Central memory CD8-positive, alpha-beta T cell (primary cell): ENCODE data around the gene HECW1.

ENCODE experiments used
- ATAC-seq: fragments of 150-1000 bp; cut with Tn5 transposase; replicated peaks from 2 replicates; pipeline ENCODE4 v1.10.0; 2022; ENCODE audit warnings: mild to moderate bottlenecking, moderate FRiP score, moderate number of reproducible peaks; ENCODE audit not compliant: poor library complexity, severe bottlenecking; ENCODE audit errors: extremely low read depth
- DNase-seq, 2 donors: peaks; one replicate each; pipeline ENCODE4 v3.0.0; 2021; ENCODE audit warnings: low spot score in 2 of 2
- H3K27ac Mint-ChIP-seq: one replicate; pipeline ENCODE4 v1.8.0; 2022; ENCODE audit warnings: low read depth, mild to moderate bottlenecking, moderate library complexity, mixed read lengths
- H3K27me3 Mint-ChIP-seq: one replicate; pipeline ENCODE4 v1.8.0; 2022; ENCODE audit warnings: mixed read lengths
- H3K36me3 Mint-ChIP-seq: one replicate; pipeline ENCODE4 v1.8.0; 2022; ENCODE audit warnings: mild to moderate bottlenecking, moderate library complexity, mixed read lengths; ENCODE audit not compliant: insufficient read depth
- H3K4me1 Mint-ChIP-seq: one replicate; pipeline ENCODE4 v1.8.0; 2022; ENCODE audit warnings: mixed read lengths
- H3K4me3 Mint-ChIP-seq: one replicate; pipeline ENCODE4 v1.8.0; 2022; ENCODE audit warnings: mild to moderate bottlenecking, moderate library complexity, mixed read lengths
- H3K9me3 Mint-ChIP-seq: one replicate; pipeline ENCODE4 v1.8.0; 2022; ENCODE audit warnings: mixed read lengths

HECW1 gene

DNA sequence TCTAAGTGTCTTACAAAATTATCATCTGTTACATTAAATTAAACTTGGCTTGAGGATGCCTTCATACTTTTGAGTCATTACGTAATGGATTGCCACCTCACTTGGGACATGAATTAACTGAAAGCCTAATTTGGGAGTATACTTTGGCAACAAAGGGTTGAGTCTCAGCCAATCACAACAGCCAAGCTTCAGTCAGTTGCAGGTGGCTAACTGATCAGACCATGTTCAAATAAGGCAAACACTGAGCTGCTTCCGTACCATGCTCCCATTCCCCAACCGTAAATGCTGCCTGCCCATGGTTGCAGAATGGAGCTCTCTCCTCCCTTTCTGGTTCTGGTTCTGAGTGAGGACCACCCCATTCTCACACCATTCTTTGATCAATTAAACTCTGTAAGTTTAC is 377.6 kb downstream of the HECW1 start:
- ATAC-seq (no peak), DNase-seq (no peak)
- Mint-ChIP-seq H3K4me1 (no peaks in the 10 kb centered on the region), H3K27ac (no peak overlapping the region), H3K36me3 (no peaks in the 10 kb centered on the region), H3K4me3 (no peak overlapping the region), H3K9me3 (no peaks in the 10 kb centered on the region), H3K27me3 (no peaks in the 10 kb centered on the region)

DNA sequence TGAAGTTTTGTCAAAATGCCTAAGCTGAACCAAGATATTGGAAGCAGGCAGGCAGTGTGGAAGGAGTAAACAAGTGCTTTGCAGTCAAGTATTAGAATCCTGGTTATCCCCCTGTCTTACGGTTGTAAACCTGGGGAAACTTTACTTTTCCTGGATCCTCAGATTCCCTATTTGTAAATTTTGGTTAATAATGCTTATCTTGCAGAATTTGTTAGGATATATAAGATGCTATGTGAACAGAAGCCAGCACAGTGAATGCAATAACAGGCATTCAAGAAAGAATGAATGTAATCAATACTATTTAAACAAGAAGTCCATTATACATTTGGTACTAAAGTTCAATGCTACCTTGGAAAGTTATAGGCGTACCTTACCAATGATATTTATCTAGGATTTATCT is 378.7 kb downstream of the HECW1 start:
- H3K36me3 Mint-ChIP-seq = no peaks in the 10 kb centered on the region
- H3K4me3 Mint-ChIP-seq = no peak overlapping the region
- ATAC-seq (no peak), DNase-seq (no peak)
- H3K27ac Mint-ChIP-seq = no peak overlapping the region
- H3K9me3 Mint-ChIP-seq = no peaks in the 10 kb centered on the region
- H3K27me3 Mint-ChIP-seq = no peaks in the 10 kb centered on the region
- H3K4me1 Mint-ChIP-seq = no peaks in the 10 kb centered on the region

DNA sequence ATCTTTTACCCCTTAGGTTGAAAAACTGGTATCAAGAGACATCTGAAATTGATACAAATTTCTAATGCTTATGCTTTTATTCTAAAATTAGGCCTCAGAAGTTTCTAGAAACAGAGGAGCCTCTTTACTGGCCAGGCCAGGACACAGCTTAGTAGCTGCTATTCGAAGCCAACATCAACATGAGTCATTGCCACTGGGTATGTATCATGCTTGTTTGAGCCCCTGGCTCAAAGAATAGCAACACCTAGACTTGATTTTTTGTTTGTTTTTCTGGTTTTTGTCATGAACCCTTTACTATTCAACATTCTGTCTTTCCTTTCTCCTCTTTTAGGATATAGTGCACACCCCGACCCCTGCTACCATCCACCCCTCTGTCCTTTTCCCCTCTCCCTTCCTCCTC is 379.5 kb downstream of the HECW1 start:
- ATAC-seq (no peak), DNase-seq (no peak)
- Mint-ChIP-seq H3K4me1 (no peaks in the 10 kb centered on the region), H3K4me3 (no peak overlapping the region), H3K27me3 (peaks cover 5% of the 10 kb centered on the region), H3K36me3 (no peaks in the 10 kb centered on the region), H3K27ac (no peak overlapping the region), H3K9me3 (no peaks in the 10 kb centered on the region)

DNA sequence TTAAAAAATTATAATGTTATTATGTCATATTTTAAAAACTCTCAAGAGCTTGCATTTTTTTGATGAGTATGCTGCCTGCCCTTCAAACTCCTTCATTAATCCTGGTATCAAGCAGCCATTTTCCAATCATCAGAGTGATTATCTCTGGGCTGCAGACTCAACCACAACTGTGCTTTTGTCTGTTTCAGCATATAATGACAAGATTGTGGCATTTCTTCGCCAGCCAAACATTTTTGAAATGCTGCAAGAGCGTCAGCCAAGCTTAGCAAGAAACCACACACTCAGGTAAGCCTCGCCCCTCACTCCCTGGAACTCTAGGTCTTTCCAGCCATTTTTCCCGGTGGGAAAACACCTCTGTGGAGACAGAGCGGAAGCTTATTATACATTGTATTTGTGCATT is 380.4 kb downstream of the HECW1 start:
- H3K27me3 Mint-ChIP-seq = peaks cover 14% of the 10 kb centered on the region
- H3K4me1 Mint-ChIP-seq = no peaks in the 10 kb centered on the region
- DNase-seq (no peak), ATAC-seq (no peak)
- no peaks in the 10 kb centered on the region for H3K36me3 Mint-ChIP-seq
- no peak overlapping the region for H3K27ac Mint-ChIP-seq
- H3K9me3 Mint-ChIP-seq = no peaks in the 10 kb centered on the region
- H3K4me3 Mint-ChIP-seq = no peak overlapping the region

DNA sequence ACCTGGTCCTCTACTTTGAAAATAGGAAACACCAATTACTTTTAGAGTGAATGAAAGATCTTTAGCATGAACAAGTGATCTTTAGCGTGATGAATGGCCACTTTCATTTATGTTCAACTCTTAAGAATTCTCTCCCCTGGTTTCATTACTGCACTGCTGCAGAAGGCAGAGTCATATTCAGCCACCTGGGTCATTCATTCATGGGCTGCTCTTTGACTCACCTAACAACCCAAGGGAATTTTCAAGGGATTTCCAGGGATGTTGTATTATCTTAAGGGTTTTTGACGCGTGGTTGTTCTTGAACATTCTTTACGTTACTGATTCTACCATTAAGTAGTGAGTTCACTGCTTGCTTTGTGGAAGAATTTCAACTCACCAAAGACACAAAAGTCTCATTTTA is 383.1 kb downstream of the HECW1 start:
- Mint-ChIP-seq H3K27me3 (peaks cover 19% of the 10 kb centered on the region), H3K36me3 (no peaks in the 10 kb centered on the region), H3K27ac (no peak overlapping the region), H3K9me3 (no peaks in the 10 kb centered on the region), H3K4me3 (no peak overlapping the region), H3K4me1 (no peaks in the 10 kb centered on the region)
- ATAC-seq = no peak
- DNase-seq = no peak

DNA sequence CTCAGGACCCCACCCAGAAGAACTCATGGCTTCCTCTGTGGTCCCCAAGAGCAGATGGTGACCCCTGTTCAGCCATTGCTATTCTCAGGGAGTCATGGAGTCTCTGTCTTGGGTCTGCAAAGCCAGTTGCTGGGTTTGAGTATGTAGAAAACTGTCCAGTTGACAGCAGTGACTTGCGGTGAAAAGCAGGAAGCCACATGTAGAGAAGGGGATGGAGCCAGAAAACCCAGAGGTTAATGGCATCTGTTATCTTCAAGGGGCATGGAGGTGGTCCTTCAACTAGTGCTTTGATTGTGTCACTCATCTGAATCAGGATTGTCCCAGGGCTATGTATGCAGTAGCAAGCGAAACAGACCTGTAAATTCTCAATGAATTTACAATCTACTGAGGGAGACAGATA is 384.1 kb downstream of the HECW1 start:
- no peaks in the 10 kb centered on the region for H3K36me3 Mint-ChIP-seq
- peaks cover 19% of the 10 kb centered on the region for H3K27me3 Mint-ChIP-seq
- no peaks in the 10 kb centered on the region for H3K4me1 Mint-ChIP-seq
- DNase-seq = no peak
- no peaks in the 10 kb centered on the region for H3K9me3 Mint-ChIP-seq
- no peak overlapping the region for H3K27ac Mint-ChIP-seq
- H3K4me3 Mint-ChIP-seq = no peak overlapping the region
- no peak for ATAC-seq

DNA sequence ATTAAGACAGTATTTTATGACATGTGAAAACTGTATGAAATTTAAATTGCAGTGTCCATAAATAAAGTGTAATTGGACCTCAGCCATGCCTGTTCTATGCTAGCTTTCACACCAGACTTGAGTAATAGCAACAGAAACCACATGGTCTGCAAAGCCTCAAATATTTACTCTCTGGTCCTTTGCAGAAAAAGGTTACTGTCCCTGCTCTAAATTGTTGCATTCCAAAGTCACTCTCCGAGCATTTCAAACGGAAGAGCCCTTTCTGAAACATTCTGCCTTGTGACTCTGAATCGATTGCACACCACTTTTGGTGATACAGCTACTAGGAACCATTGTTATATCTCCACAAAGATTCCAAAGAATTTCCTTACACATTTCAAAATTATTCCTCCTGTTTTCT is 389.4 kb downstream of the HECW1 start:
- Mint-ChIP-seq H3K4me3 (no peak overlapping the region), H3K4me1 (no peaks in the 10 kb centered on the region), H3K36me3 (no peaks in the 10 kb centered on the region), H3K27ac (no peak overlapping the region), H3K9me3 (no peaks in the 10 kb centered on the region), H3K27me3 (peaks cover 15% of the 10 kb centered on the region)
- ATAC-seq (no peak), DNase-seq (no peak)

DNA sequence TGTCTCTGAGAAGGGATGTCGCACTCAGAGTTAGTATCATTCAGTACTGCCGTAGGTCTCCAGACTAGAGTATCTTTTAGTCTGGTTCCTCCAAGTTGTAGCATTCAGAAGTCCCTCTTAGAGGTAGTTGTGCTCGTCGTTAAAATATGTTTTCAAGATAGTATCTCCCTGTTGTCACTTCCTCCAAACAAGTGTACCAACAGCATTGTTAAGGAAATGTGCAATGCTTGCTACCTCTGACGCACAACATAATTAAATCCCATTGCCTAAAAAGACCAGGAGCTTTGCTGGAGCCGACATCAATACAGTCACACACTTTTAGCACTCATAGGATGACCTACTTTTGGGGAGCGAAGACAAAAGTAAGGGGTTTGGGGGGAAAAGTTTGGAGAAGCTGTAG is 390.5 kb downstream of the HECW1 start:
- no peak for DNase-seq
- H3K27ac Mint-ChIP-seq = no peak overlapping the region
- H3K4me1 Mint-ChIP-seq = no peaks in the 10 kb centered on the region

DNA sequence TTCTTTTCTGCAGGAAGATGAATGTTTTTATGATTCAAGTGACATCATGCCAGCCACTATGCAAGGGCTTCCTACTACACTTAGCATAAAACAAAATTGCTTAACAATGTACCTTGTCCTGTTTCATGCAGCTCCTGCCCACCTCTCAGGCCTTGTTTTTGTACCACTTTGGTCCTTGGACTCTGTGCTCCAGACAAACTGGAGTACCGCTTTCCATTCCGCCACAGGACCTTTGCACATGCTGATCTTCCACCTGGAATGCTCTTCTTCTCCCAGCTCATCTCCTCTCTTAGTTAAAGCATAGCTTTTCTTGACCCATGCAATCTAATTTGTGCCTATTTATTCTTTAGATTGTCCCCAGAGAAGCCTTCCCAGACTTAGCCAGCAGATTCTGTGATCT is 393.0 kb downstream of the HECW1 start:
- Mint-ChIP-seq H3K27me3 (no peaks in the 10 kb centered on the region), H3K27ac (no peak overlapping the region), H3K4me3 (no peak overlapping the region), H3K4me1 (no peaks in the 10 kb centered on the region), H3K9me3 (no peaks in the 10 kb centered on the region), H3K36me3 (no peaks in the 10 kb centered on the region)
- DNase-seq (no peak), ATAC-seq (no peak)

More for the DNA sequence above, 390.5 kb downstream of the HECW1 start:
- no peak for ATAC-seq
- Mint-ChIP-seq H3K9me3 (no peaks in the 10 kb centered on the region), H3K36me3 (no peaks in the 10 kb centered on the region), H3K4me3 (no peak overlapping the region), H3K27me3 (peaks cover 5% of the 10 kb centered on the region)

DNA sequence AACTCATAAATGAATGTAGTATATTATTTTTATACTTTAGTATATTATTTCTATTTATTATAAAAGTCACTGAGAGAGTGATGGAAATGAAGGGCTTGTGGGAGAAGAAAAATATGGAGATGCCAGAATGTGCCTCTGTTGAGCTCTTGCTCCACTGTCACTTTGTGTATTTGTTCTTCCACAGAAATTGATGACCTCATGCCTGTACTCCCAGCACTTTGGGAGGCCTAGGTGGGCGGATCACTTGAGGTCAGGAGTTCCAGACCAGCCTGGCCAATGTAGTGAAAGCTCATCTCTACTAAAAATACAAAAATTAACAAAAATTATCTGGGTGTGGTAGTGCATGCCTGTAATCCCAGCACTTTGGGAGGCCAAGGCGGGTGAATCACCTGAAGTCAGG is 394.0 kb downstream of the HECW1 start:
- Mint-ChIP-seq H3K27ac (no peak overlapping the region), H3K4me3 (no peak overlapping the region), H3K9me3 (no peaks in the 10 kb centered on the region), H3K4me1 (no peaks in the 10 kb centered on the region), H3K27me3 (peaks cover under 1% of the 10 kb centered on the region), H3K36me3 (no peaks in the 10 kb centered on the region)
- ATAC-seq = no peak
- DNase-seq = no peak

DNA sequence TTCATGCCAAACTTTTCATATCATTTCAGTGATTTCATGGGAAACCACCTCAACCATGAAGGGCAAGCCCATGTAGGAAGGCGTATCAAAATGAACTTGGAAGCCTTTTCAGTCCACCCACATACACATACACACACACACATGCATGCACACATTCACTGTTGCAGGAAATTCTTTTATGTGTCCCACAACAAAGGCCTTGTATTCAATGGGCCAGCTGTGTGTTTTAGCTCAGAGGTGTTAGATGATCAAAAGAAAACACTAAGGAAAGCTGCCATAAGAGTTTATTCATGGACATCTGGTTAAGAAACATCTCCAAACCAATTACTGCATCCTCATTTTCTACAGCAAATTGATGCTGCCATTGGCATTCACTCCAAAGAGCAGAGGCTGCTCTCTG is 396.0 kb downstream of the HECW1 start:
- Mint-ChIP-seq H3K4me1 (peaks cover 5% of the 10 kb centered on the region), H3K27me3 (peaks cover 13% of the 10 kb centered on the region), H3K27ac (no peak overlapping the region), H3K36me3 (no peaks in the 10 kb centered on the region), H3K9me3 (no peaks in the 10 kb centered on the region), H3K4me3 (no peak overlapping the region)
- no peak for ATAC-seq
- DNase-seq = no peak

DNA sequence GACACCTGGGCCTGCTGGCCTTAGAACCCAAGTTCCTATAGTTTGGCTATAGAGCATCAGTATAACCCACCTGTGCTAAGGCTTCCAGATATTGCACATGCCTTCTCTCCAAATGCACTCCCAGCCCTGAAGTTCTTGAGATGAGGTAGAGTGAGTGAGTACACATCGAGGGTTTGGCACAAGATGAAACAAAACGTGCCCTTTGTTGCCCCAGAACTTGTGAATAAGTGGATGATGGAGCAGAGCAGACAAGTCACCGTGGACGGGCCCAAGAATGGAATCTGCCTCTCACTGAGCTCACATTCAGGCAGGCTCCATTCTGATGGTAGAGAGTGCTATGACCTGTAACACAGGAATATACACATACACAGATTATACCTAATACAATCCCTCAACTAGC is 397.5 kb downstream of the HECW1 start:
- DNase-seq (no peak), ATAC-seq (no peak)
- Mint-ChIP-seq H3K36me3 (no peaks in the 10 kb centered on the region), H3K27ac (no peak overlapping the region), H3K4me1 (peaks cover 10% of the 10 kb centered on the region), H3K9me3 (no peaks in the 10 kb centered on the region), H3K4me3 (no peak overlapping the region), H3K27me3 (peaks cover 20% of the 10 kb centered on the region)

DNA sequence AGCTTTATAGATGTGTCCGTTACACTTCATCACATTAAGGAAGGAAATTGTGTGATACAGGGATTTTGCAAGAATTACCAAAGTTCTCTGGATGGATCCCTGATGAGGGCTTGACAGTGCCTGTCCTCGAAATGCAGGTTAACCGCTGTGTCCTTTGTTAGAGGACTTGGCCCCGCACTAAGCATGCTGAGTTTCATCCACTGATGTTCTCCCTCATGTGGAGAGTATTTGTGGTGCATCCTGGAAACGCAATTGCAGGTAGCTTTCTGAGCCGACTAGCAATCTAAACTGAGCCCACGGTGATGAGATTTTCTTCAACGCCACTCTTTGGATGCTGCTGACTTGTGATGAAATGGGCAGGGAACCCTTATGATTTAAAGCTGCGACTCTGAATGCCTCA is 398.6 kb downstream of the HECW1 start:
- Mint-ChIP-seq H3K9me3 (no peaks in the 10 kb centered on the region), H3K4me3 (no peak overlapping the region), H3K27ac (no peak overlapping the region), H3K27me3 (peaks cover 25% of the 10 kb centered on the region), H3K36me3 (no peaks in the 10 kb centered on the region), H3K4me1 (peaks cover 10% of the 10 kb centered on the region)
- ATAC-seq (no peak), DNase-seq (no peak)
